OCI-LY3 (cell line): ENCODE data around the gene MPRIP.

Source experiments
- H2AFZ ChIP-seq: fragments of 200-600, 300-600 bp; shearing (Covaris generic); 2 replicates; pipeline ENCODE4 v1.6.0; 2014; ENCODE audit warnings: antibody characterized with exemption, low read depth, low read length
- H3K27ac ChIP-seq: fragments of 200-600, 300-600 bp; sonication (generic); 2 replicates; pipeline ENCODE4 v1.5.1; 2014; ENCODE audit warnings: mild to moderate bottlenecking, low read length, moderate library complexity, mixed read lengths
- H3K27me3 ChIP-seq: fragments of 200-600, 300-600 bp; sonication (generic); 2 replicates; pipeline ENCODE4 v1.6.1; 2014; ENCODE audit warnings: low read depth, low read length, mixed read lengths
- H3K36me3 ChIP-seq: fragments of 200-600, 300-600 bp; sonication (generic); replicated peaks from 2 replicates; pipeline ENCODE3; 2014; ENCODE audit warnings: low read depth, low read length, mixed read lengths
- H3K4me1 ChIP-seq: fragments of 300-600, 200-600 bp; sonication (generic); 2 replicates; pipeline ENCODE4 v1.6.1; 2014; ENCODE audit warnings: low read length, mixed read lengths
- H3K4me2 ChIP-seq: fragments of 200-600, 300-600 bp; sonication (generic); 2 replicates; pipeline ENCODE4 v1.6.1; 2014; ENCODE audit warnings: low read length, mixed read lengths
- H3K4me3 ChIP-seq: fragments of 300-600, 200-600 bp; sonication (generic); 2 replicates; pipeline ENCODE4 v1.5.1; 2014; ENCODE audit warnings: antibody characterized with exemption, mild to moderate bottlenecking, low read length, moderate library complexity
- H3K79me2 ChIP-seq: fragments of 300-600, 200-600 bp; shearing (Covaris generic); 2 replicates; pipeline ENCODE4 v1.6.1; 2014; ENCODE audit warnings: mild to moderate bottlenecking, low read length, mixed read lengths
- H3K9ac ChIP-seq: fragments of 300-600, 200-600 bp; shearing (Covaris generic); 2 replicates; pipeline ENCODE4 v1.6.0; 2014; ENCODE audit warnings: mild to moderate bottlenecking, low read length, moderate library complexity
- H3K9me3 ChIP-seq: fragments of 200-600, 300-600 bp; shearing (Covaris generic); 2 replicates; pipeline ENCODE4 v1.6.1; 2014; ENCODE audit warnings: low read length, mixed read lengths; ENCODE audit not compliant: insufficient read depth
- H4K20me1 ChIP-seq: fragments of 200-600, 300-600 bp; sonication (generic); 2 replicates; pipeline ENCODE4 v1.6.1; 2016; ENCODE audit warnings: low read length, mixed read lengths; ENCODE audit not compliant: insufficient read depth
- EZH2phosphoT487 ChIP-seq: fragments of 200-600 bp; shearing (Covaris generic); IDR thresholded peaks from 2 replicates; pipeline ENCODE4 v1.6.1; 2018; ENCODE audit warnings: antibody characterized with exemption, mixed run types, low read depth
- TF ChIP-seq, protein P1 (sequence below): fragments of 200-600, 300-600 bp; sonication (generic); IDR thresholded peaks from 2 replicates; pipeline ENCODE4 v1.5.1; 2014; ENCODE audit warnings: antibody characterized with exemption, low read length, low read depth

Gene MPRIP

DNA sequence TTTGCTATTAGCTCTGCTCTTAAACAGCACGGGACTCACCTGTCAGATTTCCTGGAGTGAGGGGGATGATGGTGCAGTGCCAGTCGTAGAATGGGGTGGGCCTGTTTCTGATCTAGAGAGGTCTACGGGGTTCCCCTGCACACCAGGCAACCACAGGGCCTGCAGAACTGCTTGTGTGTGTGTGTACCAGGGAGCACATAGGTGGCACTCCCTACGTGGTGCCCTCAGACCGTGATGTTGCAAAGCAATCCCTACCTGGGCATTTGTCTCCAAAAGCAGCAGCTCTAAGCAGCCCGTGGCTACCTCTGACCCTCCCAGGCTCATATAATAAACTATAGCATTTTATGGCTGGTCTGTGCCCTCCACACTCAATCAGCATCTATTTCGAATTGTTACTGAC is 38.5 kb downstream of the MPRIP start:
- no peaks in the 10 kb centered on the region for H3K36me3 ChIP-seq
- no peaks in the 10 kb centered on the region; the same call in 1 of the 2 replicates for H3K79me2 ChIP-seq

DNA sequence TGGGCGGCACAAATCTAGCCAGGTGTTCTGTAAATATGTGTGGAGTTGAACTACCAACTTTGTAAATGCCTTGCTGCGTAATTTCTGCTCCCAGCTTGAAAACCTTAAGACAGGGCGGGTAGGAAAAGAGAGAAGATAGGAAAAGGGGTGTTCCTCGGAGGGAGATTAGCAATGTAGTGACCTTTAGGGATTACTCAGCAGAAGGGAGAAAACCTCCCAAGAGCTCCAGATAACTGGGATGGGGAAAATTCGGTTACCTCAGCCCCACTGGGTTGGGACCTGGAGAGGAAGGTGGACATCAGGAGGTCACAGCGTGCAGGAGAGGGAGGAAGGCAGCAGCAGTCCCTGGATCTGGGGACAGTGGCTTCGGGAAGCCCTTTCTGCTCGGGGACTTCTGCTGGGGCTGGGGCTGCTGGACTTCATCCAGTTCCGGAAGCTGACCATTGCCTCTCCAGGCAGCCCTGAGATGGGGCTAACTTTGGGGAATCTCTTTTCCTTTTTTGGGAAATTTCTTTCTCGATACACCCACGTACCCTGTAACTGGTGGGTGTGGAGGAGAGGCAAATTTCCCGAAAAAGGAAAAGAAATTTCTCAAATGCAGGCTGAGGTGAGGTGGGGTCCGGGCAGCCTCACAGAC is 39.2 kb downstream of the MPRIP start:
- Histone ChIP-seq H3K9me3 (no peaks in the 10 kb centered on the region), H3K27me3 (no peaks in the 10 kb centered on the region), H3K36me3 (no peaks in the 10 kb centered on the region), H3K4me1 (no peaks in the 10 kb centered on the region), H3K79me2 (no peaks in the 10 kb centered on the region), H3K27ac (no peak overlapping the region), H3K4me3 (no peak overlapping the region), H2AFZ (no peak overlapping the region), H4K20me1 (no peaks in the 10 kb centered on the region), H3K4me2 (no peak overlapping the region), H3K9ac (no peak overlapping the region)
- TF ChIP-seq EZH2phosphoT487 = no peak
- TF ChIP-seq, protein P1, sequence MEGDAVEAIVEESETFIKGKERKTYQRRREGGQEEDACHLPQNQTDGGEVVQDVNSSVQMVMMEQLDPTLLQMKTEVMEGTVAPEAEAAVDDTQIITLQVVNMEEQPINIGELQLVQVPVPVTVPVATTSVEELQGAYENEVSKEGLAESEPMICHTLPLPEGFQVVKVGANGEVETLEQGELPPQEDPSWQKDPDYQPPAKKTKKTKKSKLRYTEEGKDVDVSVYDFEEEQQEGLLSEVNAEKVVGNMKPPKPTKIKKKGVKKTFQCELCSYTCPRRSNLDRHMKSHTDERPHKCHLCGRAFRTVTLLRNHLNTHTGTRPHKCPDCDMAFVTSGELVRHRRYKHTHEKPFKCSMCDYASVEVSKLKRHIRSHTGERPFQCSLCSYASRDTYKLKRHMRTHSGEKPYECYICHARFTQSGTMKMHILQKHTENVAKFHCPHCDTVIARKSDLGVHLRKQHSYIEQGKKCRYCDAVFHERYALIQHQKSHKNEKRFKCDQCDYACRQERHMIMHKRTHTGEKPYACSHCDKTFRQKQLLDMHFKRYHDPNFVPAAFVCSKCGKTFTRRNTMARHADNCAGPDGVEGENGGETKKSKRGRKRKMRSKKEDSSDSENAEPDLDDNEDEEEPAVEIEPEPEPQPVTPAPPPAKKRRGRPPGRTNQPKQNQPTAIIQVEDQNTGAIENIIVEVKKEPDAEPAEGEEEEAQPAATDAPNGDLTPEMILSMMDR = no peak

More for the DNA sequence above, 38.5 kb downstream of the MPRIP start:
- Histone ChIP-seq H2AFZ (no peak overlapping the region), H3K27me3 (no peaks in the 10 kb centered on the region), H3K4me1 (no peaks in the 10 kb centered on the region), H3K9me3 (no peaks in the 10 kb centered on the region), H3K4me2 (no peak overlapping the region), H3K4me3 (no peak overlapping the region), H3K9ac (no peak overlapping the region), H4K20me1 (no peaks in the 10 kb centered on the region), H3K27ac (no peak overlapping the region)
- TF ChIP-seq, protein P1 = no peak
- TF ChIP-seq EZH2phosphoT487 = no peak

DNA sequence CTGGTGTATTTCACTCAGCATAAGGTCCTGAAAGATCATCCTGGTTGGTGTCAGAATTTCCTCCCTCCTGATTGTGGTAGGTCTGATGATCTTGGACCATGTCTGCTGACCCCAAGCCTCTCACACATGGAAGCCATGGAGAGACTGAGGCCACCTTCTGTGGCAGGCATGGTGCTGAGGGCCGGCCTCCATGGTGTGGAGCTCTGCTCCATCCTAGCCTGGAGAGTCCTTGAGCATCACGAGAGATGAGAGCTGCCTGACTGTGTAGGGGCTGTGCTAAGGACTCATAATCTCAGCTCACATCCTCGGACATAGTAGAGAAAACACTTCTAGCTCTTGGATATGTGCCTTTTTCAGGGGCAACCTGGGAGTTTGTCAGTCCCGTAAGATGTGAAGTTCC is 40.6 kb downstream of the MPRIP start:
- no peaks in the 10 kb centered on the region for H4K20me1 ChIP-seq
- H3K4me1 ChIP-seq = no peaks in the 10 kb centered on the region
- TF ChIP-seq, protein P1 = no peak
- TF ChIP-seq EZH2phosphoT487 = no peak
- no peaks in the 10 kb centered on the region for H3K27me3 ChIP-seq
- no peaks in the 10 kb centered on the region for H3K36me3 ChIP-seq
- H2AFZ ChIP-seq = no peak overlapping the region
- no peaks in the 10 kb centered on the region for H3K9me3 ChIP-seq
- H3K4me3 ChIP-seq = no peak overlapping the region
- H3K4me2 ChIP-seq = no peak overlapping the region
- H3K79me2 ChIP-seq = no peaks in the 10 kb centered on the region
- H3K9ac ChIP-seq = no peak overlapping the region
- H3K27ac ChIP-seq = no peak overlapping the region

DNA sequence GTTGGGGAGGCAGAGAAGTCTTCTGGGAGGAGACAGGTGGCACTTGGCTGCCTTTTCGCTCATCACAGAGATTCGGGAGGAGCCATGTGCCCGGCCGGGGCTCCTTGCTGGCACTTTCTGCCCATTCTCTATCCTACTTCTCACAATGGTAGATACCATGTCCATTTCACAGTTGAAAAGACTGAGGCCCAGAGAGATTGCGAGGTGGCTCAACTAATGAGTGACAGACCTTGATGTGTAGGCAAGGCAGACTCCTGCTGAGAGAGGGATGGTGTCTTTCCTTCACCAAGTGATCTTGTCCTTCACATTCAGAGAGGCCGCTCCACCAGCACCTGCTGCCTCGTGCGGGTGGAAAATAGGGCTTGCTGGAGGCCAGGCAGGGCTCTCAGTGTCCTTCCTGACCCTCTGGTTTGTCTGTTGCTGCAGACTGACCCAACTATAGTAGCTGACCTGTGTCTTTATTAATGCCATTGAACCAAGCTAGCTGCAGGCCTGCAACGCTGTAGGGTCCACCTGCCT is 42.1 kb downstream of the MPRIP start:
- Histone ChIP-seq H3K36me3 (no peaks in the 10 kb centered on the region), H3K79me2 (no peaks in the 10 kb centered on the region), H3K4me3 (no peak overlapping the region), H3K9ac (no peak overlapping the region), H3K27ac (no peak overlapping the region), H2AFZ (no peak overlapping the region), H3K27me3 (no peaks in the 10 kb centered on the region), H4K20me1 (no peaks in the 10 kb centered on the region), H3K4me1 (no peaks in the 10 kb centered on the region), H3K4me2 (no peak overlapping the region), H3K9me3 (no peaks in the 10 kb centered on the region)
- TF ChIP-seq, protein P1 = no peak
- TF ChIP-seq EZH2phosphoT487 = no peak
